Measurements from ENCODE around the gene LRCH1.

LRCH1 gene

DNA sequence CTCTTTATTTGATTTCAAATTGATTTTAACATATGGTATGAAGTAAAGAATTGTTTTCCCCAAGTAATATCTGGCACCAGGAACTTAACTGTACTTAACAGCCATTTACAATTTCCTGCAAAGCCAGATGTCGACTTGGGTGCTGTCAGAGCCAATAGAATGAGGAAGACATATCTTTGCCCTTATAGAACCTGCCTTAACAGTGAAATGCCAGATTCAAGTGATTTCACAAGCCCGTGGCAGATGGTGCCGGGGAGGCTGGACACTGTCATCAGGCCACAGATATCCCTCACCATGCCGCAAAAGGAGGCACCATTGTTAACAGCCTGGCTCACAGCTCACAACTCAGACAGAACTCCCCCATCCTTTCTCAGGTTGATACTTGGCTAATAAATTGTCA, 195.3 kb downstream of the LRCH1 start:
- TF ChIP-seq, protein P1, sequence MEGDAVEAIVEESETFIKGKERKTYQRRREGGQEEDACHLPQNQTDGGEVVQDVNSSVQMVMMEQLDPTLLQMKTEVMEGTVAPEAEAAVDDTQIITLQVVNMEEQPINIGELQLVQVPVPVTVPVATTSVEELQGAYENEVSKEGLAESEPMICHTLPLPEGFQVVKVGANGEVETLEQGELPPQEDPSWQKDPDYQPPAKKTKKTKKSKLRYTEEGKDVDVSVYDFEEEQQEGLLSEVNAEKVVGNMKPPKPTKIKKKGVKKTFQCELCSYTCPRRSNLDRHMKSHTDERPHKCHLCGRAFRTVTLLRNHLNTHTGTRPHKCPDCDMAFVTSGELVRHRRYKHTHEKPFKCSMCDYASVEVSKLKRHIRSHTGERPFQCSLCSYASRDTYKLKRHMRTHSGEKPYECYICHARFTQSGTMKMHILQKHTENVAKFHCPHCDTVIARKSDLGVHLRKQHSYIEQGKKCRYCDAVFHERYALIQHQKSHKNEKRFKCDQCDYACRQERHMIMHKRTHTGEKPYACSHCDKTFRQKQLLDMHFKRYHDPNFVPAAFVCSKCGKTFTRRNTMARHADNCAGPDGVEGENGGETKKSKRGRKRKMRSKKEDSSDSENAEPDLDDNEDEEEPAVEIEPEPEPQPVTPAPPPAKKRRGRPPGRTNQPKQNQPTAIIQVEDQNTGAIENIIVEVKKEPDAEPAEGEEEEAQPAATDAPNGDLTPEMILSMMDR (IDR thresholded peaks at IDR 0.05), result no peak

DNA sequence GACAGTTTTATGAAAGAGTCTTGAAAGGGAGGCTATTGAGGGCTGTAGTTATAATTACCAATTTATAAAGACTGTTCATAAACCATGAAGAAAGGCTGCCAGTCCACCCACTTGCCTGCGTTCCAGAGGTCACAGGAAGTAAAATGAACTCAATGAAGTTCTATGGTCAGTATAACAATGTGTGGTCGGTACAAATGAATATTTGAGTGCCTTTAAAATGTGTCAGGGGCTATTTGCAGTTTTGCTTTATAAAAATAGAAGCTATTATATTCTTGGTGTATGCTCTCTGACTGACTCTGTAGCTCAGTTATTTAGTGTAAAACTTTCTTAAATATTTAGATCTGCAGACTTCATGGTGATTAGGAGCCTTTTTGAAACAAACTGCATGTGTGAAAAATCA, 197.0 kb downstream of the LRCH1 start:
- TF ChIP-seq, protein P1 (IDR thresholded peaks at IDR 0.05), result no peak

DNA sequence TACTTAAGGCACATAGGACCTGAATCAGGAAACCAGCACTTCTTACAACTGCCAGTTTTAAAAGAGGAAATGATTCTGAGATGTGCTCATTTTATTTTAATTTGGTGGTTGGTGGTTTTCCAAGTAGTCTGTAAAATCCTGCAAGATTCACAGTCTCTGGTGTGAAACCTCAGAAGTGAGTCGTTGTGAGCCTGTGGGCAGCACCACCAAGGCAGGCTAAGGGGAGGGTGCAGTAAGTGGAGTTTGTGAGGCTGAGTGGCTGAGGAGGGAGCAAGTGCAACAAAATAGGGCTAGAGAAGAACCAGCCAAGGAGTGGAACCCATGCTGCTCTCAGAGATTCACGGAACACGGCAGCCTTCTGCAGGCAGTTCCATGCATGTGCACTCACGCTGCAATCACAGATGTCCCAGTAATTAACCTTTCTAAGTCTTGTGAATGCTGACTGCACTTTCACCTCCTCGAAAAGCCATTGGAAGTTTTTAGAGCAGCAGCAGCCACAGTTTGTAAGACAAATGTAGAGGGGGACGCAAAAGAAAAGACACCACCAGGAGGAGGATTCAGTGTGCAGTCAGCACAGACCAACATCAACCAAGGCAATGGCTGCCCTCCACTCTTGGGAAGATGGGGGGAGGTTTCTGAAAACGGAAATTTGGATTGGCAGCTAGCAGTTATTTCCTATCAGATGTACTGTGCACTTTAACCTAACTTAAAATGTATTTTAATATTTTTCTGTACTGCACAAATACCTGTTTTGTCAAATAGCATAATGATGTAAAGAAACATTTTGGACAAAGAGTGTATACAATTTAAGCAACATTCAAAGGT, 199.1 kb downstream of the LRCH1 start:
- TF ChIP-seq, protein P1 (IDR thresholded peaks at IDR 0.05), result no peak

DNA sequence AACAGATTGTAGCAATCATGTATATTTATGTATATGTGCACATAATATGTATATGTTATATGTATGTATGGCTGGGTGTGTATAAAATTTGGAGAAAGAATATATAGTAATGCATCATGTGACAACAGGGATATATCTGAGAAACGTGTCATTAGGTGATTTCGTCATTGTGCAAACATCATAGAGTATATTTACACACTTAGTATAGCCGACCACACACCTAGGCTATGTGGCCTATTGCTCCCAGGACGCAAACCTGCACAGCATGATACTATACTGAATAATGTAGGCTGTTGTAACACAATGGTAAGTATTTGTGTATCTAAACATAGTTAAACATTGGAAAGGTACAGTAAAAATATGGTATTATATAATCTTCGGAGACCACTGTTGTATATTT, 200.2 kb downstream of the LRCH1 start:
- TF ChIP-seq, protein P1 (IDR thresholded peaks at IDR 0.05), result no peak

DNA sequence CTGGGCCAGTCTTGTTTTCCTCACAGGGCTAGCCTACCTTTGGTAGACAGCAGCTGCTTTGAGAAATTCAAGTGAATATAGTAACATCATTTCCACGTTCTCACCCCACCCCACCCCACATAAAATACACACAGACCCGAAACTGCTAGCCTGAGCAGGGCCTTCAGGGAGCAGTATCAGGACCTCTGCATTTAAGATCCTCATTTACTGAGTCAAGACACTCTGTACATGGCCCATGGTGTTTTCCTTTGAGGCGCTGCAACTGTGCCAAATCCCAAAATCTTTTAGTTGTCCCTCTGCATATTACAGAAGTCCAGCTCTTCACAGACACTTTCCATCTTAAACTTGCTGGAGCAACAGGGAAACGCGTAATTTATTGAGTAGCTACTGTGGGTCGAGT, 200.9 kb downstream of the LRCH1 start:
- TF ChIP-seq, protein P1 (IDR thresholded peaks at IDR 0.05), result no peak

DNA sequence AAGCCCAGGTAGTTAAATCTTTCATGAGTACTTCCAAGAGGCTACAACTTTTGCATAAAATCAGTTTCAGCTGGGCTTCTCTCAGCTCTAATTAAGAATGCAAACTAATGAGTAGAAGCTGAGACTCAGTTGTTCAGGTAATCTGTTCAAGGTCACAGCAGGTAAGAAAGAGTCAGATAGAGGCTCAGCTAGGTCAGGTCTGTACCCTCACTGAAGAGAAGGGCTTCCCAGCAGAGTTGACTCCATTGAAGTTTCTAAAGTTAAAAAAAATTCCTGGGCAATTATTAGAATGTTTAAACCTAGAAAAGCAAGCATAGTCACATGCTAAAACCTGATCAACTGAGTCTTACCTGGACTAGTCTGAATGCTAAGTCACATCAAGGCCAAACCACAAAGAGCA, 201.8 kb downstream of the LRCH1 start:
- TF ChIP-seq, protein P1 (IDR thresholded peaks at IDR 0.05), result no peak

DNA sequence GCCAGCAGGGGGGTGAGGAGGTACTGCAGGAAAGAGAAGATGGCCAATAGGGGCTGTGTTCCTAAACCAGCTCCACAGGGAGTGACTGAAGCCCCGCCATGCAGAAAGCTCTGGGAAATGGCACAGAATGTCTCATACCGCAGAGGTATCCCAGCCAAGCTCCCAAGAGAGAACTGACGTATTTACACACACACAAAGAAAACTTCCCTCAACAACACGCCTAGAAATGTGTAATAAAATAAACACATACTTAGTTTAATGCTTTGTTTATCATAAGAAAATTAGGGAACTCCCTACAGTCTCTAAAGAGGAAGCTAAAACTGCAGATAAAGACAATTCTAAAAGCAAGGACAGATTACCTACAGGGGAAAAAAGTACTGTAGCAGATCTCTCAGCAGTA, 204.0 kb downstream of the LRCH1 start:
- TF ChIP-seq, protein P1 (IDR thresholded peaks at IDR 0.05), result no peak

All from LNCAP (cell line).